SK-N-MC (cell line): ENCODE measurements around the gene MNX1.

Experiments used
- EZH2 ChIP-seq: fragments of 200-600 bp; sonication (generic); IDR thresholded peaks from one replicate; pipeline ENCODE4 v1.6.1; 2017; ENCODE audit warnings: antibody characterized with exemption
- FOXP2 ChIP-seq: optimal IDR thresholded peaks from 2 replicates; pipeline ENCODE3; 2011; ENCODE audit warnings: mild to moderate bottlenecking, moderate library complexity; ENCODE audit not compliant: insufficient read depth; ENCODE audit errors: extremely low read length, control extremely low read depth
- POLR2AphosphoS5 ChIP-seq: IDR thresholded peaks from 2 replicates; pipeline ENCODE4 v1.6.1; 2012; ENCODE audit warnings: mild to moderate bottlenecking, low read depth, low read length, borderline replicate concordance

DNA sequence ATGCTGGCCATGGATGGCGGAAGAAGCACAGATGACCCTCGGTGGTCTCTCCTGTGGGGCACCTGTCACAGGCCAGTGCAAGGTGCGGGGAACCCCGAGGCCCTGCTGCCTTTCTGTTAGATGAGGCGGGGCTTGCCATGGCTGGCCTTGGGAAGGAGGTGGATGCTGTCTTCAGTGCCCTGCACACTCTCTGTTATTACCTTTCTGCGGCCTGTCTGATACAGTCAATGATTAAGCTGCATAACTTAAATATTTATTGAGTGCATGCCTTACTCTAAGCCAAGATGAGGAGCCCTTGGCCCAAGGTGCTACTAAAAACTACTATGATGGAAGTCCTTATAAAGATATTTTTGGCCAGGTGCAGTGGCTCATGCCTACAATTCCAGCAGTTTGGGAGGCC, 36.7 kb upstream of the MNX1 start:
- TF ChIP-seq POLR2AphosphoS5 (no peak), EZH2 (no peak), FOXP2 (no peak)
